ENCODE results near the gene ZC3HAV1.
"Not testable (repeated sequence)": the region's sequence is repeated elsewhere in the genome, so short reads cannot be mapped to it uniquely, and the experiment has no call there.

The ZC3HAV1 gene

DNA sequence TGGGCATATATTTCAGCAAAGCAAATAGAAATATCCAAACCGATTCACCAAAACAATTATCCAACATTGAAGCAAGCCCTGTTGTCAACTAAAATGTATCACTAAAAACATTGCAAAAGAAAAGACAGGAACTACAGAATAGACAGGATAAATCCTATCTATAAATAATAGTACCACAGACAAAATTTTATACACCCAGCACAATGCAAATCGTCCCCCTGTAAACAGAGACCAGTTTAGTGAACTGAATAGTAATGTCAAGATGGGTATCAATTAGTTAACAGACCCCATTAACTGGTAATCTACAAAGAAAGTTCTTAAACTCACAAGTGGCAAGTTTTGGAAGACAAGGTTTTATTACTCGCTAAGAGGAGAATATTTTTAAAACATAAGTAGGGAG lies 4.0 kb downstream of the ZC3HAV1 start:
- ATAC-seq (ENCODE audit: insufficient read depth, low read depth) (no peak), DNase-seq (no peak)
- Histone ChIP-seq H3K4me1 (ENCODE audit: insufficient read depth, low read length) (peaks cover 61% of the 10 kb centered on the region), H3K36me3 (ENCODE audit: insufficient read depth, low read length) (peaks cover 50% of the 10 kb centered on the region), H3K79me2 (ENCODE audit: insufficient read depth, low read length) (peaks cover 97% of the 10 kb centered on the region), H3K4me3 (ENCODE audit: low read depth in 1 of 2, low read length in 2 of 2) (peak overlapping the region; percentile 82 to 96), H3K27me3 (ENCODE audit: insufficient read depth, low read length, poor library complexity) (no peaks in the 10 kb centered on the region), H4K20me1 (ENCODE audit: insufficient read depth, low read length) (peaks cover 45% of the 10 kb centered on the region), H3K4me2 (ENCODE audit: insufficient read depth, low read length) (peak overlapping the region; percentile 75), H3K9me3 (ENCODE audit: insufficient read depth, low read length, severe bottlenecking) (no peaks in the 10 kb centered on the region), H2AFZ (ENCODE audit: low read depth, low read length) (no peak overlapping the region), H3K9ac (ENCODE audit: low read depth, low read length) (peak overlapping the region; percentile 98), H3K27ac (ENCODE audit: low read length) (peak overlapping the region; percentile 97)
- TF ChIP-seq EZH2 (IDR thresholded peaks at IDR 0.05; ENCODE audit: borderline replicate concordance, low read depth, low read length, severe bottlenecking), result no peak
- TF ChIP-seq, protein P1, sequence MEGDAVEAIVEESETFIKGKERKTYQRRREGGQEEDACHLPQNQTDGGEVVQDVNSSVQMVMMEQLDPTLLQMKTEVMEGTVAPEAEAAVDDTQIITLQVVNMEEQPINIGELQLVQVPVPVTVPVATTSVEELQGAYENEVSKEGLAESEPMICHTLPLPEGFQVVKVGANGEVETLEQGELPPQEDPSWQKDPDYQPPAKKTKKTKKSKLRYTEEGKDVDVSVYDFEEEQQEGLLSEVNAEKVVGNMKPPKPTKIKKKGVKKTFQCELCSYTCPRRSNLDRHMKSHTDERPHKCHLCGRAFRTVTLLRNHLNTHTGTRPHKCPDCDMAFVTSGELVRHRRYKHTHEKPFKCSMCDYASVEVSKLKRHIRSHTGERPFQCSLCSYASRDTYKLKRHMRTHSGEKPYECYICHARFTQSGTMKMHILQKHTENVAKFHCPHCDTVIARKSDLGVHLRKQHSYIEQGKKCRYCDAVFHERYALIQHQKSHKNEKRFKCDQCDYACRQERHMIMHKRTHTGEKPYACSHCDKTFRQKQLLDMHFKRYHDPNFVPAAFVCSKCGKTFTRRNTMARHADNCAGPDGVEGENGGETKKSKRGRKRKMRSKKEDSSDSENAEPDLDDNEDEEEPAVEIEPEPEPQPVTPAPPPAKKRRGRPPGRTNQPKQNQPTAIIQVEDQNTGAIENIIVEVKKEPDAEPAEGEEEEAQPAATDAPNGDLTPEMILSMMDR (IDR thresholded peaks at IDR 0.05; ENCODE audit: borderline replicate concordance, extremely low read depth, low read length, poor library complexity, severe bottlenecking), result no peak

- TF ChIP-seq, protein P1 (IDR thresholded peaks at IDR 0.05; ENCODE audit: borderline replicate concordance, extremely low read depth, low read length, poor library complexity, severe bottlenecking), result no peak
- TF ChIP-seq EZH2 (IDR thresholded peaks at IDR 0.05; ENCODE audit: borderline replicate concordance, low read depth, low read length, severe bottlenecking), result no peak
- no peaks in the 10 kb centered on the region for H3K27me3 ChIP-seq (ENCODE audit: insufficient read depth, low read length, poor library complexity)
- ATAC-seq (ENCODE audit: insufficient read depth, low read depth) (peak; percentile 68), DNase-seq (peak; percentile 78)
- H3K4me3 ChIP-seq (ENCODE audit: low read depth in 1 of 2, low read length in 2 of 2), result peak overlapping the region; percentile 82 to 96
- H3K79me2 ChIP-seq (ENCODE audit: insufficient read depth, low read length), result peaks cover 99% of the 10 kb centered on the region
- H3K4me2 ChIP-seq (ENCODE audit: insufficient read depth, low read length), result peak overlapping the region; percentile 75
- peak overlapping the region; percentile 97 for H3K27ac ChIP-seq (ENCODE audit: low read length)
- no peaks in the 10 kb centered on the region for H3K9me3 ChIP-seq (ENCODE audit: insufficient read depth, low read length, severe bottlenecking)
- peaks cover 54% of the 10 kb centered on the region for H3K36me3 ChIP-seq (ENCODE audit: insufficient read depth, low read length)
- peaks cover 67% of the 10 kb centered on the region for H3K4me1 ChIP-seq (ENCODE audit: insufficient read depth, low read length)
- H2AFZ ChIP-seq (ENCODE audit: low read depth, low read length), result no peak overlapping the region
- H4K20me1 ChIP-seq (ENCODE audit: insufficient read depth, low read length), result peaks cover 48% of the 10 kb centered on the region
- peak overlapping the region; percentile 98 for H3K9ac ChIP-seq (ENCODE audit: low read depth, low read length)
These were observed 5.4 kb downstream of the ZC3HAV1 start for GRCh38 chr7:139104091-139104450.

DNA sequence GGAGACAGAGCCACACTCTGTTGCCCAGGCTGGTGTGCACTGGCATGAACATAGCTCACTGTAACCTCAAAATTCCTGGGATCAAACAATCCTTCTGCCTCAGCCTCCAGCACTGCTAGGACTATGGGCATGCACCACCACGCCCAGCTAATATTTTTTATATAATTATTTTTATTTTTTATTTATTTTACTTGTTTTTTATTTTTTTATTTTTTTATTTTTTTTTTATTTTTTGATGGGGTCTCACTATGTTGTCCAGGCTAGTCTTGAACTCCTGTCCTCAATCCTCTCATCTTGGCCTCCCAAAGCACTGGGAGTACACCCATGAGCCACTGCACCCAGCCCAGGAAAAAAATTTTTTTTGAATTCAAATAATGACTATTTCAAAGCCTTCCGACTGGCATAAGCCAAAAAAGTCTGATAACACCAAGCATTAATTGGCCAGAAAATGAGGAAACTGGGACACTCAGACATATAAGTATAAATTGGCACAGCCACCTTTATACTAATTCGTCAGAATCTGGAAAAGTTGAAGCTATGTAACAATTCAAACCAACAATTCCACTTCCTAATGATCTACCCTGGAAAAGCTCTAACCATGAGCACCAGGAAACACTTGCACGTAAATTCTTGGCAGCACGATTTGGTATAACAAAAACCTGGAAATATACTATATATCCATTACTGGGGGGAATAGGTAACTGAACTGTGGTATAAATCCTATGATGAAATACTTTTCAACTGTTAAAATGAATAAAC lies 6.3 kb downstream of the ZC3HAV1 start:
- no peaks in the 10 kb centered on the region for H3K27me3 ChIP-seq (ENCODE audit: insufficient read depth, low read length, poor library complexity)
- H3K9ac ChIP-seq (ENCODE audit: low read depth, low read length), result peak overlapping the region; percentile 98
- peaks cover 44% of the 10 kb centered on the region for H4K20me1 ChIP-seq (ENCODE audit: insufficient read depth, low read length)
- H3K79me2 ChIP-seq (ENCODE audit: insufficient read depth, low read length), result peaks cover 99% of the 10 kb centered on the region
- TF ChIP-seq, protein P1 (IDR thresholded peaks at IDR 0.05; ENCODE audit: borderline replicate concordance, extremely low read depth, low read length, poor library complexity, severe bottlenecking), result no peak
- no peak for TF ChIP-seq EZH2 (IDR thresholded peaks at IDR 0.05; ENCODE audit: borderline replicate concordance, low read depth, low read length, severe bottlenecking)
- H3K4me3 ChIP-seq (ENCODE audit: low read depth in 1 of 2, low read length in 2 of 2), result peak overlapping the region; percentile 82 to 96
- DNase-seq, result no peak
- H3K36me3 ChIP-seq (ENCODE audit: insufficient read depth, low read length), result peaks cover 54% of the 10 kb centered on the region
- H3K4me1 ChIP-seq (ENCODE audit: insufficient read depth, low read length), result peaks cover 75% of the 10 kb centered on the region
- no peak for ATAC-seq (ENCODE audit: insufficient read depth, low read depth)
- peak overlapping the region; percentile 75 for H3K4me2 ChIP-seq (ENCODE audit: insufficient read depth, low read length)
- H3K27ac ChIP-seq (ENCODE audit: low read length), result peak overlapping the region; percentile 97
- no peak overlapping the region for H2AFZ ChIP-seq (ENCODE audit: low read depth, low read length)
- no peaks in the 10 kb centered on the region for H3K9me3 ChIP-seq (ENCODE audit: insufficient read depth, low read length, severe bottlenecking)

DNA sequence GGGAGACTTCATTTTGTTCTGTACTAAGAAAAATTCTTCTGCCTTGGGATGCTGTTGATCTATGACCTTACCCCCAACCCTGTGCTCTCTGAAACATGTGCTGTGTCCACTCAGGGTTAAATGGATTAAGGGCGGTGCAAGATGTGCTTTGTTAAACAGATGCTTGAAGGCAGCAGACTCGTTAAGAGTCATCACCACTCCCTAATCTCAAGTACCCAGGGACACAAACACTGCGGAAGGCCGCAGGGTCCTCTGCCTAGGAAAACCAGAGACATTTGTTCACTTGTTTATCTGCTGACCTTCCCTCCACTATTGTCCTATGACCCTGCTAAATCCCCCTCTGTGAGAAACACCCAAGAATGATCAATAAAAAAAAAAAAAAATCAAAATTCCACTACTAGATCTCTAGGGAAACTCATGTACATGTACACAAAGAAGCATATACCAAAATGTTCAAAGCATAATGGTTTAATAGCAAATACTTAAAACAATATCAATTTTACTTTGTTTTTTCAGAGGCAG lies 7.8 kb downstream of the ZC3HAV1 start:
- not testable (repeated sequence) for H3K9me3 ChIP-seq (ENCODE audit: insufficient read depth, low read length, severe bottlenecking); H2AFZ ChIP-seq (ENCODE audit: low read depth, low read length); ATAC-seq (ENCODE audit: insufficient read depth, low read depth); DNase-seq; H3K27me3 ChIP-seq (ENCODE audit: insufficient read depth, low read length, poor library complexity); H3K9ac ChIP-seq (ENCODE audit: low read depth, low read length)
- Histone ChIP-seq H3K4me2 (ENCODE audit: insufficient read depth, low read length) (peak overlapping the region; percentile 75), H3K79me2 (ENCODE audit: insufficient read depth, low read length) (peaks cover 98% of the 10 kb centered on the region), H3K4me1 (ENCODE audit: insufficient read depth, low read length) (peaks cover 85% of the 10 kb centered on the region), H3K4me3 (ENCODE audit: low read depth in 1 of 2, low read length in 2 of 2) (peak overlapping the region in 1 of 2 experiments; percentile 44; a peak in 1 of 4 replicates), H3K36me3 (ENCODE audit: insufficient read depth, low read length) (peaks cover 47% of the 10 kb centered on the region), H4K20me1 (ENCODE audit: insufficient read depth, low read length) (peaks cover 37% of the 10 kb centered on the region), H3K27ac (ENCODE audit: low read length) (peak overlapping the region; percentile 84)
